Dedifferentiated amniotic fluid mesenchymal stem cell (primary cell): ENCODE results near the gene SLC4A3.
"Not testable (repeated sequence)": the region's sequence is repeated elsewhere in the genome, so short reads cannot be mapped to it uniquely, and the experiment has no call there.

Experiments
- DNase-seq: peaks from one replicate; pipeline ENCODE4 v3.0.0-alpha.2; 2016; ENCODE audit errors: extremely low spot score

The SLC4A3 gene

DNA sequence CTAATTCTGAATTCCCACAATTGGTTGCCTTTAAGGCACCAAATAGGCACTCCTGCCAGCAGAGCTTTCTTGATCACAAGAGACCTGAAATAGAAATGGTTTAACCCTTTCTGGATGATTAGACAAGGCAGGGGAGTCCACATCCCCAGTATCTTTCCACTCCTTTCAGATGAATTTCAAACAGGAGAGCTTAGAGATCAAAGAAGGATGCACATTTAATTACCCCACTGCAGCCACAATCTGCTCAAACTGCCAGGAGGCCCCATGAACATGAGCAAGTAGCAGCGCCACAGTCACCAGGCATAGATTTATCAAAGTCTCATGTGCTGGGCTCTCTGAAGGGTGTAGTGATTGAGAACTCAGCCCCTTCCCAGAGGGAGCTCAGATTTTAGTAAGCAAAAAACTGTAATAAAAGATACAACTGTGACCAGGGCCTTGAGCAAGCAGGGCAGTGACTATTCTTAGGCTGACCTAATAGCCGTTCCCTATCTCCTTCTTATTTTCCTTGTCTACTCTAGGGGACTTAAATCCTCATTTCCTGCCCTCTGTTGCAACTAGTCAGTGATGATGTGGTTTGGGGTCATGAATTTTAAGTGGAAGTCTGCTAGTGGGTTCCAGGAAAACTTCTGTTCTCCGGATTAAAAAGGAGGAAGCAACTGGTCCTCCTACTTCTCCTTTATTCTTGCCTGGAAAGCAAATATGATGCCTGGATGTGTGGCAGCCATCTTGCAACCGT lies 53.7 kb downstream of the SLC4A3 start:
- DNase-seq, result no peak

DNA sequence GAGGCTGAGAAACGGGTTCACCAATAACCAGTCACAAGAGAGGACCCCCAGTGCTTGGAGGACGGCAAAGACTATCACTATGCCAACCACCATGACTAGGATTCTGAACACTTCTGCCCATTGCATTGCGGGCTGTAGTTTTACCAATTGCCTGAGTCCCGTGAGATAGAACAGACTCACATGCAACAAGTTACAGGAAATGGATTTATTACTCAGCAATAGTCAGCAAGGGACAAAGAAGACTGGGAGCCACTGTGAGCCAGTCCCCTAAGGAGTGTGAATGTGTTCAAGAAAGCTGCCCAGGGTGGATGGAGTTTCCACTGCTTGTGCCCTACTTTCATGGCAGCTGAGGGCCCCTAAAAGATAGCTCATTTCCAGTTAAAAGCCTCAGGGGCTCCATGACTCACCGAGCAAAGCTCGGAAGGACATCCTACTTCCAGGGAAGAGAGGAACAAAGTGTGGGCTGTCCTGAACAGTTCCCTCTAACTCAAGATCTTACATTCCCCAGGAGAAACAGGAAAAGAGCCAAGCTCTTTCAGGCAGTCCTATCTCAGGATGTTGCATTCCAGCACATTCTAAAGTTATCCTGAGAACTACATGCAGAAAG lies 54.4 kb downstream of the SLC4A3 start:
- no peak for DNase-seq

DNA sequence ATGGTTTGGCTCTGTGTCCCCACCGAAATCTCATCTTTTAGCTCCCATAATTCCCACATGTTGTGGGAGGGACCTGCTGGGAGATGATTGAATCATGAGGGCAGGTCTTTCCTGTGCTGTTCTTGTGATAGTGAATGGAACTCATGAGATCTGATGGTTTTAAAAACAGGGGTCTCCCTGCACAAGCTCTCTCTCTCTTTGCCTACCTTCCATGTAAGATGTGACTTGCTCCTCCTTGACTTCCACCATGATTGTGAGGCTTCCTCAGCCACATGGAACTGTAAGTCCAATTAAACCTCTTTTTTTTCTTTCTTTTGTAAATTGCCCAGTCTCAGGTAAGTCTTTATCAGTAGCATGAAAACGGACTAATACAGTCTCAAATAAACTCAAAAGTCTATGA lies 56.0 kb downstream of the SLC4A3 start:
- not testable (repeated sequence) for DNase-seq

DNA sequence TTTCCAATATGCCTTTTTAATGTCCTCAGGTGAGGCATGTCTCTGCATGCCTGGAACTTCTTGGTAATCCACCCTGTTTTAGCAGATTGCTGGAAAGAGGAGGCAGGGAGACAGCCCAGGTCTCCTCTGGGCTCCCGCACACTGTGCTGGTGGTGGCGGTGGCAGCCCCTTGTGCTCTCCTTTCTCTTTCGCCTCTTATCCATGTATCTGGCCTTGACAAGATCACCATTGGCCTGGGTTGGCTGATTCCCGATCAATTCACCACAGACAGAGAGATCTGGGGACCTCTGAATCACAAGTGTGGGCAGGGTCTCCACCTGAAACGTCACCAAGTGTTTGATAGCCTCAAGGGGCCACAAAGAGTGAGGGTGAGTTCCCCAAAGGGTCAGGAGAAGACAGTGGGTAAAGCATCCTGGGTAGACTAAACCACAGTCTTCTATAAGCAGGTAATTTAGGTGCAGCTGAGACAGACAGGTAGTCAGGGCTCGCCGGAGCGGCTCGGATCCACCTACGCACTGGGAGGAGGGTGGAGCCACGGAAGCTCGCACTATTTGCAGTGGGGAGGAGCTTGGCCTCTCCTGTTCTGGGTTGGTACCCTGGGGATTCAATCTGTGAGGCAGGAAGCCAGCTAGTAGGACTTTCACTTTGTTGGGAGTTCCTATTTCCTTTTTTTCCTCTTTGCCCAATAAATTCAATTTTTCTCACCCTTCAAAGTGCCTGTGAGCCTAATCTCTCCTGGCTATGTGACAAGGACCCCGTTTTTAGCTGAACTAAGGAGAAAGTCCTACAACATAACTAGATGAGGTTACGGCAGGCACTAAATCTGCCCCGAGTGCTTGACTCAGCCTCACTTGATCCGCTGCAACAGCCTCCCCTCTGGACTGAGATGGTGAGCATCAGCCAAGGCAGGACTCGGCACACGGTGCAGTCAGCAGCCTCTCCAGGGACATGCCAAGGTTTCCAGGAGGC lies 57.6 kb downstream of the SLC4A3 start:
- DNase-seq, result no peak

DNA sequence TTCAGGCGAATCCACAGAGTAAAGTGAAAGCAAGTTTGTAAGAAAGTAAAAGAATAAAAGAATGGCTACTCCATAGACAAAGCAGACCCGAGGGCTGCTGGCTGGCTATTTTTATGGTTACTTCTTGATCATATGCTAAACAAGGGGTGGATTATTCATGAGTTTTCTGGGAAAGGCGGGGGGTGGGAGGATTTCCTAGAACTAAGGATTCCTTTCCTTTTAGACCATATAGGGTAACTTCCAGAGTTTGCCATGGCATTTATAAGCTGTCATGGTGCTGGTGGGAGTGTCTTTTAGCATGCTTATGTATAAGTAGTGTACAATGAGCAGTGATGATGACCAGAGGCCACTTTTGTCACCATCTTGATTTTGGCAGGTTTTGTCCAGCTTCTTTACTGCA lies 59.8 kb downstream of the SLC4A3 start:
- DNase-seq, result no peak

DNA sequence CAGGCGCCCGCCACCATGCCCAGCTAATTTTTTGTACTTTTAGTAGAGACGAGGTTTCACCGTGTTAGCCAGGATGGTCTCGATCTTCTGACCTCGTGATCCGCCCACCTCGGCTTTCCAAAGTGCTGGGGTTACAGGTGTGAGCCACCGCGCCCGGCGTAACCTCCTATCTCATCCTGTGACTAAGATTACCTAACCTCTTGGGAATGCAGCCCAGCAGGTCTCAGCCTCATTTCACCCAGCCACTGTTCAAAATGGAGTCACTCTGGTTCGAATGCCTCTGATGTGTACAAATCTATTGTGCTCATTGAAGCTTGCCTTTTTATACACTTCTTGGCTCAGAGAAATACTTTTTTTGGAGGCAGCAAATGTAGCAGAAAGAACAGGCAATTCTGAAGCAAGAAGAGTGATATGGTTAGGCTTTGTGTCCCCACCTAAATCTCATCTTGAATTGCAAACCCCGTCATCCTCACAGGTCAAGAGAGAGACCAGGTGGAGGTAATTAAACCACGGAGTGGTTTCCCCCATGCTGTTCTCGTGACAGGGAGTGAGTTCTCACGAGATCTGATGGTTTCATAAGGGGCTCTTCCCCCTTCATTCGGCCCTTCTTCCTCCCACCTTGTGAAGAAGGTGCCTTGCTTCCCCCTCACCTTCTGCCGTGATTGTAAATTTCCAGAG lies 60.6 kb downstream of the SLC4A3 start:
- no peak for DNase-seq

DNA sequence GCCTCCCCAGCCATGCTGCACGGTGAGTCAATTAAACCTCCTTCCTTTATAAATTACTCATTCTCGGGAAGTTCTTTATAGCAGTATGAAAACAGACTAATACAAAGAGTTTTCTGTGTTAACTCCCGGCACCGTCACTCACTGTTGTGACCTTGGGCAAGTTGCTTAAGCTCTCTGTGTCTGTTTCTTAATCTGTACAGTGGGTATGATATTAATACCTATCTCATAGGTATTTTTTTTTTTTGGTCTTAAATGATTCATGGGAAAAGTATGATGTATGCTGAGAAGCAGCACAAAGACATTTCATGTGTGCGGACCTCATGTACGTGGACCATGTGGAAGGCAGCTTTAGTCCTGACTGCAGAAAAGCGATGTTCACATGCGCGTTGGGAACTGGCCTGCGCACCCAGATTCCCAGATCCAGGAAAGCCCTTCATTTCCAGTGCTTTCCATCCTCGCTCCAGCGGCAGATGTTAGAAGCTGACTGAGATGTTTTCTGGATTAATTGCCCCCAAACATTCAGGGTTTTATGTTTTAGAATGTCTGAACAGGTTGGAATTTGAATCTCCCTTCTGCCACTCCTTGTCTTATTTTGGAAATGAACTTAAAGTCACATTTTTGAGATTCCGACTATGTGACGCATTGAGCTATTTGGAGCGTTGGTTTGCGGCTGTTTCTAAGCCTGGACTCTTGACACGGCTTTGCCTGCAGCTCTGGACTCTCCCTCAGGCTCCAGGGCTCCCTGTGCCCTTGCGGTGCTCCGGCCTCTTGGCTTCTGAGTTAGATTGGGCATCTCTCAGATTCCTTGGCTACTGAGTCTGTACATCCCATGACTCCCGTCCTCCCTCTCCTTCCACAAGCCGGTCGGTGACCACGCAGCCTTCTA lies 61.4 kb downstream of the SLC4A3 start:
- DNase-seq, result no peak

DNA sequence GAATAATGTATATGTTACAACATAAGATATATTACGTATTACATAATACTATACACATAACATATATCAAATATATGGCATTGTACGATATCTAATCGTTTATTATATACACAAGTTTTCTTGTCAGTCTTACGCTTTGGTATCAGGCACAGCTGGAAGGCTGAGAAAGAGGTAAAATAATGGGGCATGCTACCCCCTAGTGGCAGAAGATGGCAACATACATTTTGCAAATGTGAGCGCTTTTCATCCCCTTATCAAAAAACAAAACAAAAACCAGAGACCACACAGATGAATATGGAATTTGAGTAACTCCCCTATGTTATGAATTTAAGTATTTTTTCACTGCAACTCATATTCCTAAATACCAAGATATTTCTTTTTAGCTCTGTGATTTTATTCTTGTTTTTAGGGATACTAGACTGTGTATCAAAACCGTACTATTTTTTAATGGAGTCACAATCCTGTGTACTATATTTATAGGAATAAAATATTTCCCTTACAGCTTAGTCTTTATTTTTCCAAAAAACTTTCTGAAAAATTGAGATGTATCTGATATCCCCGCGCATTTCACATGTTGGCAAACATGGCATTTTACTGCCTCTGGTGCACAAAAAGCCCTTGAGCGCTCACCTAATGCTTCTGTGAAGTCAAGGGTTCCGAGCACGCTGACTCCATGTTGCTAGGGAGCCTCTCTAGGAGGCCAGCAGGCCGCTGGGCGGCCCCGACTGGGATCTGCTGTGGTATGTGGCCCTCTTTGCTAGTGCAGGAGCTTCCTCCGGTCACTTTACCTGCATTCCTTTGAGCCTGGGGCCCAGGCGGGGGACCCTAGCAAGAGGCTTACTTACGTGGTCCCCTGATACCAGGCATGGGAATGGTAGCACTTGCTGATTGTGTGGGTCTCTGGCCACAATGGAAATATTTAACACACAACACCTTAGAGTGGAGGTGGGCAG lies 62.5 kb downstream of the SLC4A3 start:
- peak; percentile 46 for DNase-seq

DNA sequence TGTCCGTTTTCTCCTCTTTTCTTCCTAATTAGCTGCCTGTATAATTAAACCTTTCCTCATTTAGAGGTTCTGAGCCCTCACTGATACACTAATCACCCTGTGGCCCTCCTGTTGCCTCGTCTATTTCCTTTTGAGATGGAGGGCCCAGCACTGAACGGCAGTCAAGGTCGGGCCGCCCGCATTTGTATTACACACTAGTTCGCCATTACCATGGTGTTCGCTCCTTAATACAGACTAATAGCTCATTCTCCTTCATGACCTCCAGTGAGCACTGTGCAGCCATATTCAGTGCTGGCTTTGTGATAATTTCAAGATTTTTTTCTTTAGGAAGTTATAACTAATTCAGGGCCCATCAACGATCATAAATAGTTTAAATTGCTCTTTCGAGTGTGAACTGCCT lies 64.1 kb downstream of the SLC4A3 start:
- no peak for DNase-seq
